GM23338 (cell line): ENCODE data around the gene RIPOR3. TPM values are rescaled to one million over a fixed set of nuclear protein-coding genes. Genes with fewer than 3 reads are reported as not detected.
A peak's percentile ranks its signal among the peaks of the same experiment; 100 is the strongest.
"Not testable (repeated sequence)": the region's sequence is repeated elsewhere in the genome, so short reads cannot be mapped to it uniquely, and the experiment has no call there.

Experiments used
- ATAC-seq: fragments of 200-7000 bp; cut with Tn5 transposase; 3 replicates; pipeline ENCODE4 v1.9.1; 2020
- DNase-seq: peaks from one replicate; pipeline ENCODE4 v3.0.0-alpha.2; 2015; ENCODE audit warnings: low spot score
- H2AFZ ChIP-seq: fragments of 200-600 bp; sonication (generic); 2 replicates; pipeline ENCODE4 v1.8.0; 2016; ENCODE audit warnings: antibody characterized with exemption, mild to moderate bottlenecking, moderate library complexity
- H3F3A ChIP-seq: fragments of 200-600 bp; sonication (generic); replicated peaks from 2 replicates; pipeline ENCODE4 v1.8.0; 2017; ENCODE audit warnings: antibody characterized with exemption, mixed run types, low read depth
- H3K27ac ChIP-seq: fragments of 200-600 bp; sonication (generic); 2 replicates; pipeline ENCODE4 v1.6.1; 2016; ENCODE audit warnings: low read depth
- H3K27me3 ChIP-seq: fragments of 200-600 bp; sonication (generic); 2 replicates; pipeline ENCODE4 v1.8.0; 2016; ENCODE audit warnings: mild to moderate bottlenecking, mixed run types, moderate library complexity; ENCODE audit not compliant: insufficient read depth
- H3K36me3 ChIP-seq: fragments of 200-600 bp; sonication (generic); 2 replicates; pipeline ENCODE4 v1.8.0; 2016; ENCODE audit warnings: mild to moderate bottlenecking; ENCODE audit not compliant: insufficient read depth
- H3K4me1 ChIP-seq: fragments of 200-600 bp; sonication (generic); 2 replicates; pipeline ENCODE4 v1.8.0; 2016; ENCODE audit warnings: mild to moderate bottlenecking, moderate library complexity; ENCODE audit not compliant: insufficient read depth
- H3K4me2 ChIP-seq: fragments of 200-600 bp; sonication (generic); 2 replicates; pipeline ENCODE4 v1.7.1; 2017; ENCODE audit warnings: mixed run types
- H3K4me3 ChIP-seq: fragments of 200-600 bp; sonication (generic); 2 replicates; pipeline ENCODE4 v1.6.1; 2016; ENCODE audit warnings: mixed run types
- H3K79me2 ChIP-seq: fragments of 200-600 bp; sonication (generic); replicated peaks from 2 replicates; pipeline ENCODE4 v1.8.0; 2017; ENCODE audit warnings: mild to moderate bottlenecking; ENCODE audit not compliant: insufficient read depth
- H3K9me2 ChIP-seq: fragments of 200-600 bp; sonication (generic); 2 replicates; pipeline ENCODE4 v1.8.0; 2017; ENCODE audit not compliant: insufficient read depth
- H4K20me1 ChIP-seq: fragments of 200-600 bp; sonication (generic); replicated peaks from 2 replicates; pipeline ENCODE4 v1.8.0; 2017; ENCODE audit warnings: mild to moderate bottlenecking; ENCODE audit not compliant: insufficient read depth
- H3K27ac Mint-ChIP-seq: 2 replicates; pipeline ENCODE4 v1.8.0; 2020; ENCODE audit warnings: inconsistent platforms, mild to moderate bottlenecking, moderate library complexity, mixed read lengths
- H3K27me3 Mint-ChIP-seq: 3 replicates; pipeline ENCODE4 v1.8.0; 2022; ENCODE audit warnings: low read depth, mild to moderate bottlenecking, moderate library complexity, mixed read lengths, inconsistent platforms; ENCODE audit not compliant: insufficient read depth, poor library complexity
- H3K36me3 Mint-ChIP-seq: 3 replicates; pipeline ENCODE4 v1.8.0; 2021; ENCODE audit warnings: low read depth, mild to moderate bottlenecking, inconsistent platforms, moderate library complexity, mixed read lengths
- H3K4me1 Mint-ChIP-seq: 3 replicates; pipeline ENCODE4 v1.8.0; 2020; ENCODE audit warnings: mild to moderate bottlenecking, inconsistent platforms, mixed read lengths
- H3K4me3 Mint-ChIP-seq: 3 replicates; pipeline ENCODE4 v1.8.0; 2021; ENCODE audit warnings: moderate library complexity, mild to moderate bottlenecking, inconsistent platforms, mixed read lengths
- H3K9me3 Mint-ChIP-seq: 3 replicates; pipeline ENCODE4 v1.8.0; 2020; ENCODE audit warnings: moderate library complexity, mild to moderate bottlenecking, inconsistent platforms, mixed read lengths
- CREB1 ChIP-seq: fragments of 250-450 bp; sonication (Bioruptor Pico); IDR thresholded peaks from 2 replicates; pipeline ENCODE4 v1.5.0; 2020; ENCODE audit warnings: low read depth, mild to moderate bottlenecking, moderate library complexity
- ZNF331 ChIP-seq: fragments of 250-450 bp; sonication (Bioruptor Pico); IDR thresholded peaks from 2 replicates; pipeline ENCODE4 v1.5.0; 2020; ENCODE audit warnings: low read depth, mild to moderate bottlenecking, moderate library complexity
- polyA plus RNA-seq: library from polyadenylated mRNA; unstranded; fragments of >200 nt; fragmentation: Nextera tagmentation; extraction: Ambion mirVana; gene quantifications from 2 replicates; pipeline ENCODE4 v1.2.1, GENCODE V29; 2016
- total RNA-seq: library from RNA; depleted of rRNA; stranded (reverse); fragments of >200 nt; shearing (Covaris generic); gene quantifications from 2 replicates; pipeline ENCODE4 v1.2.3, GENCODE V29; 2014
- TF ChIP-seq, protein P1 (sequence below), 2 experiments: fragments of 200-600 bp in 1 of 2; sonication (generic) in 1 of 2; conservative IDR thresholded peaks; 2 replicates each; pipeline versions ENCODE4 v1.5.1 to v1.6.1; 2016 to 2017; ENCODE audit warnings: antibody characterized with exemption in 2 of 2, low read depth in 2 of 2, mild to moderate bottlenecking in 2 of 2, moderate library complexity in 1 of 2

RIPOR3 gene
- total and polyA plus RNA-seq, 2 experiments from 2014 or later = 4.9 to 6.3 TPM

GRCh38 chr20:50569864-50570836 lies 121.2 kb downstream of the RIPOR3 start:
- no peaks in the 10 kb centered on the region for H3K9me2 ChIP-seq
- TF ChIP-seq CREB1 = no peak
- TF ChIP-seq, protein P1, sequence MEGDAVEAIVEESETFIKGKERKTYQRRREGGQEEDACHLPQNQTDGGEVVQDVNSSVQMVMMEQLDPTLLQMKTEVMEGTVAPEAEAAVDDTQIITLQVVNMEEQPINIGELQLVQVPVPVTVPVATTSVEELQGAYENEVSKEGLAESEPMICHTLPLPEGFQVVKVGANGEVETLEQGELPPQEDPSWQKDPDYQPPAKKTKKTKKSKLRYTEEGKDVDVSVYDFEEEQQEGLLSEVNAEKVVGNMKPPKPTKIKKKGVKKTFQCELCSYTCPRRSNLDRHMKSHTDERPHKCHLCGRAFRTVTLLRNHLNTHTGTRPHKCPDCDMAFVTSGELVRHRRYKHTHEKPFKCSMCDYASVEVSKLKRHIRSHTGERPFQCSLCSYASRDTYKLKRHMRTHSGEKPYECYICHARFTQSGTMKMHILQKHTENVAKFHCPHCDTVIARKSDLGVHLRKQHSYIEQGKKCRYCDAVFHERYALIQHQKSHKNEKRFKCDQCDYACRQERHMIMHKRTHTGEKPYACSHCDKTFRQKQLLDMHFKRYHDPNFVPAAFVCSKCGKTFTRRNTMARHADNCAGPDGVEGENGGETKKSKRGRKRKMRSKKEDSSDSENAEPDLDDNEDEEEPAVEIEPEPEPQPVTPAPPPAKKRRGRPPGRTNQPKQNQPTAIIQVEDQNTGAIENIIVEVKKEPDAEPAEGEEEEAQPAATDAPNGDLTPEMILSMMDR (conservative IDR thresholded peaks at IDR 0.05; ENCODE audit: low read depth in 2 of 2) = peak; percentile 48 to 65
- no peaks in the 10 kb centered on the region for H3K27me3 ChIP-seq
- H3K27ac ChIP-seq = peak overlapping the region; percentile 57; the same call in 1 of the 2 replicates
- H3K79me2 ChIP-seq = no peaks in the 10 kb centered on the region
- H3K36me3 Mint-ChIP-seq = peaks cover 20% of the 10 kb centered on the region
- peaks cover 2% of the 10 kb centered on the region; the same call in 2 of the 3 replicates for H3K4me1 Mint-ChIP-seq
- no peak overlapping the region for H3K4me2 ChIP-seq
- H3K9me3 Mint-ChIP-seq = no peaks in the 10 kb centered on the region
- ATAC-seq (peak; percentile 98), DNase-seq (peak; percentile 72)
- H3K27me3 Mint-ChIP-seq = peaks cover 1% of the 10 kb centered on the region
- no peak overlapping the region for H3K4me3 ChIP-seq
- no peaks in the 10 kb centered on the region for H3K36me3 ChIP-seq
- H4K20me1 ChIP-seq = peaks cover 12% of the 10 kb centered on the region; the same call in 1 of the 2 replicates
- no peak overlapping the region for H2AFZ ChIP-seq
- H3K27ac Mint-ChIP-seq = peak overlapping the region; percentile 79
- no peak overlapping the region for H3K4me3 Mint-ChIP-seq
- H3F3A ChIP-seq = no peaks in the 10 kb centered on the region
- no peaks in the 10 kb centered on the region for H3K4me1 ChIP-seq

GRCh38 chr20:50569487-50569863 lies 121.9 kb downstream of the RIPOR3 start:
- H3K79me2 ChIP-seq, DNase-seq, H3K36me3 ChIP-seq, H2AFZ ChIP-seq, H3K27ac ChIP-seq, H3K27me3 Mint-ChIP-seq, H3K4me3 Mint-ChIP-seq, H3K9me3 Mint-ChIP-seq, H3K9me2 ChIP-seq, H3K4me1 Mint-ChIP-seq, H3F3A ChIP-seq, H3K27me3 ChIP-seq, ATAC-seq, H3K4me2 ChIP-seq, H3K4me3 ChIP-seq, H3K4me1 ChIP-seq: not testable (repeated sequence)
- peaks cover 12% of the 10 kb centered on the region; the same call in 1 of the 2 replicates for H4K20me1 ChIP-seq
- Mint-ChIP-seq H3K27ac (0 out of 2 replicates have a peak overlapping the region, but pooled peaks have one; percentile 79), H3K36me3 (peaks cover 14% of the 10 kb centered on the region)

GRCh38 chr20:50568549-50568942 lies 122.8 kb downstream of the RIPOR3 start:
- H3K4me3 ChIP-seq = no peak overlapping the region
- TF ChIP-seq ZNF331 (CRISPR knock-in tag) = no peak
- TF ChIP-seq, protein P1 (conservative IDR thresholded peaks at IDR 0.05; ENCODE audit: low read depth in 2 of 2) = no peak
- H3K4me2 ChIP-seq = no peak overlapping the region
- DNase-seq (no peak), ATAC-seq (no peak)
- no peaks in the 10 kb centered on the region for H3K4me1 ChIP-seq
- H3K9me2 ChIP-seq = no peaks in the 10 kb centered on the region
- H2AFZ ChIP-seq = no peak overlapping the region
- Mint-ChIP-seq H3K4me1 (peaks cover 2% of the 10 kb centered on the region; the same call in 2 of the 3 replicates), H3K4me3 (no peak overlapping the region), H3K27ac (peak overlapping the region; percentile 62; the same call in 1 of the 2 replicates), H3K27me3 (peaks cover 1% of the 10 kb centered on the region), H3K36me3 (peaks cover 9% of the 10 kb centered on the region), H3K9me3 (no peaks in the 10 kb centered on the region)
- H3K27ac ChIP-seq = no peak overlapping the region
- H3K79me2 ChIP-seq = no peaks in the 10 kb centered on the region
- no peaks in the 10 kb centered on the region for H3F3A ChIP-seq
- H3K27me3 ChIP-seq = no peaks in the 10 kb centered on the region
- H4K20me1 ChIP-seq = peaks cover 12% of the 10 kb centered on the region; the same call in 1 of the 2 replicates
- no peaks in the 10 kb centered on the region for H3K36me3 ChIP-seq
